Endometrial microvascular endothelial cells (primary cell): ENCODE measurements around the gene BANF1. TPM values are rescaled to one million over a fixed set of nuclear protein-coding genes. Genes with fewer than 3 reads are reported as not detected.
"Not testable (repeated sequence)": the region's sequence is repeated elsewhere in the genome, so short reads cannot be mapped to it uniquely, and the experiment has no call there.

Source experiments
- in situ Hi-C: cut with HindIII; loops from 2 replicates; pipeline ENCODE4 v1.10.0; 2017; ENCODE audit warnings: low sequenced_read_pairs, low pct_unique_long_range_greater_than_20kb; ENCODE audit errors: inconsistent ontology term
- total RNA-seq: library from RNA; depleted of rRNA; stranded (reverse); fragments of >200 nt; gene quantifications from one replicate; pipeline ENCODE4 v1.2.3, GENCODE V29; 2015; ENCODE audit errors: inconsistent ontology term

The BANF1 gene
- total RNA-seq, 1 donor from 2014 or later, result 118 TPM

- in situ Hi-C loops, result no loop called here
Observed at GRCh38 chr11:66007201-66007634, 4.9 kb downstream of the BANF1 start.

- in situ Hi-C loops, result no loop called here
Observed at GRCh38 chr11:66008095-66008467, 5.8 kb downstream of the BANF1 start.

- in situ Hi-C loops, result no loop called here
Observed at GRCh38 chr11:66008468-66009101, 6.3 kb downstream of the BANF1 start.

- in situ Hi-C loops, result not testable (repeated sequence)
Observed at GRCh38 chr11:66010036-66010435, 7.7 kb downstream of the BANF1 start.

- in situ Hi-C loops, result no loop called here
Observed at GRCh38 chr11:66011239-66011784, 9.0 kb downstream of the BANF1 start.

- in situ Hi-C loops, result no loop called here
Observed at GRCh38 chr11:66011785-66012303, 9.5 kb downstream of the BANF1 start, which contains the start of gene CST6. TSS of gene CST6 (plus strand) at chr11:66012008. CDS start at chr11:66012045, 37 bp downstream.

- in situ Hi-C loops, result no loop called here
Observed at GRCh38 chr11:66012371-66012945, 10.2 kb downstream of the BANF1 start.

- in situ Hi-C loops, result no loop called here
Observed at GRCh38 chr11:66012946-66013761, 10.9 kb downstream of the BANF1 start.

GRCh38 chr11:66013762-66014100 lies 11.4 kb downstream of the BANF1 start:
- in situ Hi-C loops, result no loop called here

GRCh38 chr11:66014804-66015453 lies 12.6 kb downstream of the BANF1 start:
- in situ Hi-C loops, result no loop called here

GRCh38 chr11:66015454-66015881 lies 13.2 kb downstream of the BANF1 start:
- in situ Hi-C loops, result no loop called here

- in situ Hi-C loops, result no loop called here
Observed at GRCh38 chr11:66015936-66016792, 13.9 kb downstream of the BANF1 start.

GRCh38 chr11:66016793-66017177 lies 14.5 kb downstream of the BANF1 start:
- in situ Hi-C loops, result no loop called here

- in situ Hi-C loops, result no loop called here
Observed at GRCh38 chr11:66017321-66017720, 15.0 kb downstream of the BANF1 start.

- in situ Hi-C loops, result no loop called here
Observed at GRCh38 chr11:66020212-66020611, 17.9 kb downstream of the BANF1 start.

- in situ Hi-C loops, result no loop called here
Observed at GRCh38 chr11:66020618-66021357, 18.5 kb downstream of the BANF1 start.

GRCh38 chr11:66022401-66023185 lies 20.3 kb downstream of the BANF1 start:
- in situ Hi-C loops, result no loop called here
